A549 (cell line): ENCODE data around the gene TCF7L2.

Experiments used
- CHD2 ChIP-seq: fragments of 150-350 bp; IDR thresholded peaks from 2 replicates; pipeline ENCODE4 v1.6.1; 2014; ENCODE audit warnings: low read length; ENCODE audit not compliant: partially characterized antibody
- CTCF ChIP-seq: fragments of >200 bp; sonication (Bioruptor Twin); formaldehyde crosslinking; IDR thresholded peaks from 3 replicates; pipeline ENCODE4 v1.5.1; 2016
- JUN ChIP-seq, 2 experiments: fragments of >200 bp; sonication (Bioruptor Twin); formaldehyde crosslinking; IDR thresholded peaks; 2 replicates in 1 of 2; 3 replicates in 1 of 2; pipeline ENCODE4 v1.6.1; 2016 to 2017
- POLR2A ChIP-seq: IDR thresholded peaks from 2 replicates; pipeline ENCODE4 v1.6.1; 2012; ENCODE audit warnings: mild to moderate bottlenecking, low read length
- RARB ChIP-seq: fragments of 250-450 bp; sonication (Bioruptor Pico); IDR thresholded peaks from 2 replicates; pipeline ENCODE4 v1.8.0; 2021; ENCODE audit warnings: mild to moderate bottlenecking, moderate library complexity
- SREBF2 ChIP-seq: fragments of 450-650 bp; IDR thresholded peaks from 2 replicates; pipeline ENCODE4 v1.6.1; 2014; ENCODE audit warnings: mild to moderate bottlenecking, moderate library complexity
- ZC3H11A ChIP-seq: fragments of 450-650 bp; IDR thresholded peaks from 2 replicates; pipeline ENCODE4 v1.6.1; 2014; ENCODE audit warnings: antibody characterized with exemption, mild to moderate bottlenecking
- ZNF302 ChIP-seq: fragments of 250-450 bp; sonication (Bioruptor Pico); IDR thresholded peaks from 2 replicates; pipeline ENCODE4 v1.9.0; 2021; ENCODE audit warnings: inconsistent platforms, mild to moderate bottlenecking, moderate library complexity

DNA sequence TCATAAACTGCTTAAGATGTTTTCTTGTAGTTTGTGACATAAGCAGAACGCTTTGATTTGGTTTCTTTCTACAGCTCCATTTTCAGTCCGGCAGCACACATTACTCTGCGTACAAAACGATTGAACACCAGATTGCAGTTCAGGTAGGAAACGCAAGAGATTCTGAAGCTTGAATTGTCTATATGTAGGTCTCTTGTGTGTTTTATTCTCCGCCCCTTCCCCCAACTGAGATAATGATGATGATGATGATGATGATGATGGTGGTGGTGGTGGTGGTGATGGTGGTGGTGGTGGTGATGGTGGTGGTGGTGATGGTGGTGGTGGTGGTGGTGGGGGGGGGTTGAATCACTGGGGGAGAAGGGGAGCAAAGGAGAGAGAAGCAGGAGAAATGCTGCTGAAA lies 14.4 kb downstream of the TCF7L2 start:
- TF ChIP-seq CTCF (no peak), JUN (IDR thresholded peaks at IDR 0.05) (no peak), RARB (CRISPR knock-in tag) (no peak), CHD2 (no peak), ZC3H11A (no peak), POLR2A (no peak), SREBF2 (no peak), ZNF302 (CRISPR knock-in tag) (no peak)
